HFF-Myc (cell line): Measurements from ENCODE around the gene MOB3B.

Experiments used
- DNase-seq: peaks from one replicate; pipeline ENCODE4 v3.0.0-alpha.2; 2011; ENCODE audit warnings: low read depth; ENCODE audit errors: extremely low read depth
- H3K4me3 ChIP-seq: replicated peaks from 2 replicates; pipeline ENCODE4 v1.5.1; 2011; ENCODE audit warnings: low read depth, mild to moderate bottlenecking, control low read depth, low read length
- CTCF ChIP-seq: IDR thresholded peaks from 2 replicates; pipeline ENCODE4 v1.5.1; 2012; ENCODE audit warnings: mild to moderate bottlenecking, low read depth, low read length, control low read depth; ENCODE audit errors: missing control alignments

MOB3B gene

GRCh38 chr9:27297050-27297449, 232.6 kb downstream of the MOB3B start, which contains the start of gene EQTN:
Gene EQTN, minus strand, starts transcription at chr9:27297150. Its CDS starts 95 bp downstream, at chr9:27297055.
- no peak for TF ChIP-seq CTCF
- no peak within 1 kb of the TSS for H3K4me3 ChIP-seq
- DNase-seq, result no peak

DNA sequence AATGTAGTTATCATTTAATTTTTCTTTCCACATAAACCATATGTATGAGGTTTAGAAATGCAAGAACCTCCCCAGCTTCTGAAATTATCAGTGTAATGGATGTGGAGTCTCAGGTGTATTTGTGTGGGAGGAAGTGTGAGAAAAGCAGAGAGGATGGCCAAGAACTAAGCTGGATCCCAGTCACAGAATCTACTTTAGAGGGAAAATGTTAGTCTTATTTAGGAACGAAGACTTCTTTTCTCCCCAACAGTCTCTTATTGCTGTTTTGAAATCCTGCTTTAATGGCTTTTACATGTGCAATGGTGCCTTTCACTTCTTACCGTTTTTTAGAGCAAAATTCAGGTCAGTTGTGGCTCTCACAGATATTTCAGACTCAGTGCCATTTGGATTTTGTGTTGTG, 235.6 kb downstream of the MOB3B start:
- DNase-seq, result no peak
- H3K4me3 ChIP-seq, result no peak overlapping the region
- no peak for TF ChIP-seq CTCF

GRCh38 chr9:27292659-27293405, 236.8 kb downstream of the MOB3B start:
- DNase-seq, result peak; percentile 46
- H3K4me3 ChIP-seq, result no peak overlapping the region
- no peak for TF ChIP-seq CTCF

- H3K4me3 ChIP-seq, result no peak overlapping the region
- no peak for DNase-seq
- TF ChIP-seq CTCF, result no peak
Observed at GRCh38 chr9:27291292-27291691, 238.3 kb downstream of the MOB3B start.

DNA sequence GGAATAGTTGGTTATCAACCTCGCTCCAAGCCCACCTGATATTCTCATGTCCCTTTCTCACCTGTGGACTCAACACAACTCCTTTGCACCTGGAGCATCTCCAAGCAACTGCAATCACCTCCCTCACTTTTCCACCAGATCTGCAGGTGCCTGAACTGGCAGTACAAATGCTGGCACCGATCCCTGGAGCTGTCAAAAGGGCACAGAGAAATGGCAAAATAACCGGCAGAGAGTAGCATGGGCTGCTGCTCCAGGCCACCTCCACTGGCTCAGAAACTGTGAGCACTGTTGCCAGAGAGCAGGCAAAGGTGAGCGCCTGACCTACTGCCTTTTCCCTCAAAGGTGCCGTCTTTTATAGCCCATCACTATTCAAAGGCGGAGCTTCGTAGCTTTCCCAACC, 247.3 kb downstream of the MOB3B start:
- TF ChIP-seq CTCF, result no peak
- no peak for DNase-seq
- H3K4me3 ChIP-seq, result no peak overlapping the region

DNA sequence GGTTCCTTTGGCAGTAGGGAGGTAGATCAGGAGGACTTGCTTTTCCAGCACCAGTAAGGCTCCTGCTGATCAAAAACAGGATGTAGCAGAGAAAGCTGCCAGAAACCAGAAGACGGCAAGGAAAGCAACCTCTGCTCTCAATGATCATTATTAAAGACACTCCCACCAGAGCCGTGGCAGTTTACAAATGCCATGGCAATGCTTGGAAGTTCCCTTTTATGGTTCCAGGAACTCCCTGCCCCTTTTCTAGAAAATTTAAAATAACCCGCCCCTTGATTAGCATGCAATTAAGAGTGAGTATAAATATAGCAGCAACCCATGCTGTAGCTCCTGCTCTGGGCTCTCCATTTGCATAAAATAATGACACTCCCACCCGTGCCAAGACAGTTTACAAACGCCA, 248.8 kb downstream of the MOB3B start:
- H3K4me3 ChIP-seq, result no peak overlapping the region
- TF ChIP-seq CTCF, result no peak
- DNase-seq, result no peak

- TF ChIP-seq CTCF, result no peak
- no peak overlapping the region for H3K4me3 ChIP-seq
- no peak for DNase-seq
Observed at GRCh38 chr9:27280249-27280648, 249.4 kb downstream of the MOB3B start.
